RWPE1 (cell line): ENCODE results near the gene POLR2H.

Experiments used
- CTCF ChIA-PET: fragments of 350-600 bp; sonication (Branson Sonifier 250); formaldehyde crosslinking; extraction: SDS; loops from one replicate; lab custom pipeline; 2021; lab: Yijun Ruan, JAX
- POLR2A ChIA-PET: fragments of 400-600 bp; formaldehyde crosslinking; extraction: SDS; loops from one replicate; lab custom pipeline; 2020; ENCODE audit warnings: antibody characterized with exemption; ENCODE audit not compliant: low non-redundant PET; lab: Yijun Ruan, JAX
- DNase-seq: peaks from one replicate; pipeline ENCODE4 v3.0.0; 2012; ENCODE audit warnings: low spot score
- H3K27ac ChIP-seq: fragments of 450-650 bp; 2 replicates; pipeline ENCODE4 v1.5.1; 2017
- CTCF ChIP-seq: fragments of 450-650 bp; conservative IDR thresholded peaks from 2 replicates; pipeline ENCODE4 v1.5.1; 2017; ENCODE audit warnings: low read depth, mild to moderate bottlenecking

Gene POLR2H

GRCh38 chr3:184386047-184386806 lies 24.7 kb downstream of the POLR2H start:
- TF ChIP-seq CTCF: no peak
- no peak for DNase-seq
- ChIA-PET CTCF (interaction anchor here (0.6 kb wide), 2 partner anchors 82 to 83 kb away, joined by 3 read pairs; no protein-coding TSS in a partner anchor), POLR2A (no interaction called here)
- no peak overlapping the region for H3K27ac ChIP-seq

- POLR2A ChIA-PET: no interaction called here
- no peak for DNase-seq
- CTCF ChIA-PET: interaction anchor here (0.5 kb wide), 1 partner anchor 47 kb away, joined by 5 read pairs; no protein-coding TSS in a partner anchor
- H3K27ac ChIP-seq: no peak overlapping the region
- TF ChIP-seq CTCF: no peak
Measured at GRCh38 chr3:184387174-184387714, 25.7 kb downstream of the POLR2H start.

DNA sequence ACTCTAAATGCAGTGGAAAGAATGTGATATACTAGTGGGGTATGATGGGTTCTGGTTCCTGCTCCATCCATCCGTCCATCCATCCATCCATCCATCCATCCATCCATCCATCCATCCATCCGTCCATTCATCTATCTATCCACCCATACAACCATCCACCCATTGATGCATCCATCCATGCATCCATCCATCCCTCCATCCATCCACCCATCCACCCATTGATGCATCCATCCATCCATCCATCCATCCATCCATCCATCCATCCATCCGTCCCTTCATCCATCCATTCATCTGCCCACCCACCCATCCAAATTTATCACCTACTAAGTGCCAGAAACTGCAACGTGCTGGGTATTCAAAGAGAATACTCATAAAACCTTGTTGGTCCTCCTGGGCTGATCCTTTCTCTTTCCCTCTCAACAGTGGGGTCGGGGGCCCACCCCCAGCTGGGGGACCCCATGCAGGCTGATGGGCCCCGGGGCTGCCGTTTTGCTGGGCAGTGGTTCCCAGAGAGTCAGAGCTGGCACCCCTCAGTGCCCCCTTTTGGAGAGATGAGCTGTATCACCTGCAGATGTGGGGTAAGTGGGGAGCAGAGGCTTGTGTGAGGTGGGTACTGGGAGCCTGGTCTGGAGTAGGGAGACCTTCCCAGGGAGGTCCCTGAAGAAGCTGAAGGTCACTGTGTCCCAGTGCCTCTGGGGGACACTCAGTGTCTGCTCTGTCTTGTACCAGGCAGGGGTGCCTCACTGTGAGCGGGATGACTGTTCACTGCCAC lies 26.8 kb downstream of the POLR2H start:
- POLR2A ChIA-PET: no interaction called here

GRCh38 chr3:184388936-184389230 lies 27.4 kb downstream of the POLR2H start:
- no peak overlapping the region for H3K27ac ChIP-seq
- ChIA-PET POLR2A (interaction anchor here (0.6 kb wide), 1 partner anchor 39 kb away, joined by 4 read pairs; no protein-coding TSS in a partner anchor), CTCF (interaction anchor here (0.5 to 2.0 kb wide), 2 partner anchors 10 to 17 kb away, joined by 5 to 7 read pairs; no protein-coding TSS in a partner anchor)
- no peak for DNase-seq
- TF ChIP-seq CTCF: no peak

More for the DNA sequence above, 26.8 kb downstream of the POLR2H start:
- no peak overlapping the region for H3K27ac ChIP-seq
- no peak for DNase-seq
- TF ChIP-seq CTCF: no peak
- CTCF ChIA-PET: interaction anchor here (0.5 to 2.0 kb wide), 2 partner anchors 11 to 17 kb away, joined by 5 to 7 read pairs; no protein-coding TSS in a partner anchor

DNA sequence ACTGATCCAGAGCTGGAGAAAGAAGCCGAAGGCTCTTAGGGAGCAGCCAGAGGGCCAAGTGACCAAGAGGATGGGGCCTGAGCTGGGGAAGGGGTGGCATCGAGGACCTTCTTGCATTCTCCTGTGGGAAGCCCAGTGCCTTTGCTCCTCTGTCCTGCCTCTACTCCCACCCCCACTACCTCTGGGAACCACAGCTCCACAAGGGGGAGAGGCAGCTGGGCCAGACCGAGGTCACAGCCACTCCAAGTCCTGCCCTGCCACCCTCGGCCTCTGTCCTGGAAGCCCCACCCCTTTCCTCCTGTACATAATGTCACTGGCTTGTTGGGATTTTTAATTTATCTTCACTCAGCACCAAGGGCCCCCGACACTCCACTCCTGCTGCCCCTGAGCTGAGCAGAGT lies 27.9 kb downstream of the POLR2H start:
- CTCF ChIA-PET: interaction anchor here (0.5 to 2.0 kb wide), 3 partner anchors 10 to 161 kb away, joined by 4 to 7 read pairs (median 5); no protein-coding TSS in a partner anchor
- no peak for DNase-seq
- no peak overlapping the region for H3K27ac ChIP-seq
- TF ChIP-seq CTCF: no peak
- POLR2A ChIA-PET: interaction anchor here (0.6 kb wide), 1 partner anchor 39 kb away, joined by 4 read pairs; no protein-coding TSS in a partner anchor
